MM.1S (cell line): ENCODE results near the gene KCNJ5.

ENCODE experiments used
- CTCF ChIP-seq: fragments of 300-600 bp; sonication (generic); IDR thresholded peaks from 2 replicates; pipeline ENCODE4 v1.5.1; 2016; ENCODE audit warnings: antibody characterized with exemption, low read length, mixed read lengths
- EZH2 ChIP-seq: fragments of 300-600 bp; sonication (generic); optimal IDR thresholded peaks from 2 replicates; pipeline ENCODE3; 2017; ENCODE audit warnings: low read depth, mild to moderate bottlenecking, antibody characterized with exemption, low read length, mixed read lengths

- TF ChIP-seq CTCF (no peak), EZH2 (no peak)
Observed at GRCh38 chr11:128911239-128911638, 20.1 kb downstream of the KCNJ5 start.
